Prostate gland (tissue), 2 donors: ENCODE results near the gene CAMSAP1. TPM values are rescaled to one million over a fixed set of nuclear protein-coding genes. Genes with fewer than 3 reads are reported as not detected.

Experiments used
- DNase-seq: peaks from one replicate; pipeline ENCODE4 v3.0.0-alpha.2; 2019; ENCODE audit warnings: low spot score
- H3K27ac ChIP-seq, 2 donors: fragments of 200-600 bp; sonication (generic); 2 replicates each; pipeline ENCODE4 v1.5.1; 2017 to 2019
- H3K27me3 ChIP-seq: fragments of 200-600 bp; sonication (generic); replicated peaks from 2 replicates; pipeline ENCODE4 v1.5.1; 2019; ENCODE audit not compliant: insufficient read depth
- H3K36me3 ChIP-seq, 2 donors: fragments of 200-600 bp; sonication (generic); 1 replicate in 1 of 2; 2 replicates in 1 of 2; pipeline versions ENCODE4 v1.5.1 to v1.8.1; 2017 to 2019
- H3K4me1 ChIP-seq: fragments of 200-600 bp; sonication (generic); replicated peaks from 2 replicates; pipeline ENCODE4 v1.5.1; 2019
- H3K4me3 ChIP-seq, 2 donors: fragments of 200-600 bp; sonication (generic); 2 replicates each; pipeline ENCODE4 v1.5.1; 2017 to 2019
- H3K9me3 ChIP-seq: fragments of 200-600 bp; sonication (generic); 2 replicates; pipeline ENCODE4 v1.5.1; 2017
- CTCF ChIP-seq, 4 experiments: fragments of 200-600 bp in 2 of 4; fragments of 450-650 bp in 2 of 4; sonication (generic) in 2 of 4; IDR thresholded peaks; 1 replicate in 3 of 4; 2 replicates in 1 of 4; pipeline ENCODE4 v1.5.1; 2016 to 2019; ENCODE audit warnings: antibody characterized with exemption in 4 of 4, mild to moderate bottlenecking in 2 of 4, moderate library complexity in 2 of 4
- POLR2A ChIP-seq: fragments of 450-650 bp; IDR thresholded peaks from one replicate; pipeline ENCODE4 v1.6.1; 2016; ENCODE audit warnings: antibody characterized with exemption, mild to moderate bottlenecking
- POLR2AphosphoS5 ChIP-seq: sonication (generic); formaldehyde crosslinking; IDR thresholded peaks from one replicate; pipeline ENCODE4 v1.6.1; 2017; ENCODE audit warnings: antibody characterized with exemption
- WGBS: methylation state at CpG from one replicate; pipeline ENCODE4 v1.1.5; 2018; 5-methylcytosine and 5-hydroxymethylcytosine counted together
- intact Hi-C: fragments of 100-400 bp; cut with DNase I; formaldehyde crosslinking; loops from one replicate; pipeline ENCODE4 v1.14.2; 2022
- total RNA-seq, 2 donors: library from RNA; depleted of rRNA; stranded (reverse); fragments of >200 nt; gene quantifications; one replicate each; pipeline ENCODE4 v1.1.0, GENCODE V29; 2016

Gene CAMSAP1
- total RNA-seq, 2 donors from 2014 or later: 28.3 to 86.6 TPM

- TF ChIP-seq POLR2AphosphoS5 (no peak), POLR2A (no peak), CTCF (IDR thresholded peaks at IDR 0.05) (no peak)
- H3K27me3 ChIP-seq: no peaks in the 10 kb centered on the region
- no peaks in the 10 kb centered on the region for H3K9me3 ChIP-seq
- no peak for DNase-seq
- no peaks in the 10 kb centered on the region for H3K4me1 ChIP-seq
- intact Hi-C loops: no loop called here
- 87% methylated on average over 24 of the region's 24 CpGs for WGBS
- H3K27ac ChIP-seq: no peak overlapping the region
- no peaks in the 10 kb centered on the region for H3K36me3 ChIP-seq
- no peak overlapping the region for H3K4me3 ChIP-seq
Measured at GRCh38 chr9:135763716-135764446, 143.5 kb downstream of the CAMSAP1 start.

GRCh38 chr9:135762921-135763320 lies 144.4 kb downstream of the CAMSAP1 start:
- Histone ChIP-seq H3K27ac (no peak overlapping the region), H3K27me3 (no peaks in the 10 kb centered on the region), H3K9me3 (no peaks in the 10 kb centered on the region), H3K36me3 (no peaks in the 10 kb centered on the region), H3K4me3 (no peak overlapping the region), H3K4me1 (no peaks in the 10 kb centered on the region)
- intact Hi-C loops: no loop called here
- 78% methylated on average over 13 of the region's 13 CpGs for WGBS
- TF ChIP-seq CTCF (IDR thresholded peaks at IDR 0.05) (no peak), POLR2A (no peak), POLR2AphosphoS5 (no peak)
- no peak for DNase-seq

GRCh38 chr9:135761845-135762168 lies 145.5 kb downstream of the CAMSAP1 start:
- Histone ChIP-seq H3K36me3 (no peaks in the 10 kb centered on the region), H3K4me1 (no peaks in the 10 kb centered on the region), H3K4me3 (no peak overlapping the region), H3K9me3 (no peaks in the 10 kb centered on the region), H3K27me3 (no peaks in the 10 kb centered on the region), H3K27ac (no peak overlapping the region)
- DNase-seq: no peak
- WGBS: 92% methylated on average over 16 of the region's 16 CpGs
- intact Hi-C loops: no loop called here
- no peak for TF ChIP-seq POLR2A

GRCh38 chr9:135761150-135761844 lies 146.0 kb downstream of the CAMSAP1 start:
- no peak overlapping the region for H3K4me3 ChIP-seq
- 74% methylated on average over 20 of the region's 20 CpGs for WGBS
- H3K36me3 ChIP-seq: no peaks in the 10 kb centered on the region
- intact Hi-C loops: no loop called here
- H3K27me3 ChIP-seq: no peaks in the 10 kb centered on the region
- TF ChIP-seq CTCF (IDR thresholded peaks at IDR 0.05) (no peak), POLR2A (no peak), POLR2AphosphoS5 (no peak)
- H3K9me3 ChIP-seq: no peaks in the 10 kb centered on the region
- no peak for DNase-seq
- H3K27ac ChIP-seq: no peak overlapping the region
- H3K4me1 ChIP-seq: no peaks in the 10 kb centered on the region

GRCh38 chr9:135760465-135760864 lies 146.9 kb downstream of the CAMSAP1 start:
- DNase-seq: no peak
- H3K4me3 ChIP-seq: no peak overlapping the region
- WGBS: 79% methylated on average over 11 of the region's 12 CpGs
- TF ChIP-seq POLR2A (no peak), CTCF (IDR thresholded peaks at IDR 0.05) (no peak), POLR2AphosphoS5 (no peak)
- H3K4me1 ChIP-seq: no peaks in the 10 kb centered on the region
- no peak overlapping the region for H3K27ac ChIP-seq
- H3K9me3 ChIP-seq: no peaks in the 10 kb centered on the region
- H3K36me3 ChIP-seq: no peaks in the 10 kb centered on the region
- intact Hi-C loops: no loop called here
- no peaks in the 10 kb centered on the region for H3K27me3 ChIP-seq
